Measurements from ENCODE around the gene MEX3A. TPM values are rescaled to one million over a fixed set of nuclear protein-coding genes. Genes with fewer than 3 reads are reported as not detected.
A peak's percentile ranks its signal among the peaks of the same experiment; 100 is the strongest.

MEX3A gene
- total and polyA plus RNA-seq, 2 donors (not counting 3 experiments of a cell fraction or from before 2014, with no cell fraction given) = 20.2 to 23.6 TPM

GRCh38 chr1:156081180-156081916 lies 917 bp downstream of the MEX3A start:
- Histone ChIP-seq H3K9me1 (replicated peaks; ENCODE audit: control insufficient read depth, extremely low read depth, insufficient read depth, low read length) (no peaks in the 10 kb centered on the region), H4K20me1 (replicated peaks; ENCODE audit: control insufficient read depth, extremely low read depth, insufficient read depth, low read length) (no peaks in the 10 kb centered on the region), H2AFZ (ENCODE audit: low read depth, low read length) (peak overlapping the region; percentile 26), H3K27ac (ENCODE audit: insufficient read depth, low read depth, low read length) (peak overlapping the region; percentile 52), H3K9ac (replicated peaks; ENCODE audit: extremely low read depth, insufficient read depth, low read length) (peak overlapping the region; percentile 70), H3K79me2 (ENCODE audit: control insufficient read depth, insufficient read depth, low read length) (peaks cover 44% of the 10 kb centered on the region), H3K36me3 (ENCODE audit: control insufficient read depth in 2 of 2, extremely low read depth in 1 of 2, insufficient read depth in 2 of 2, low read length in 2 of 2) (peaks cover 8 to 15% of the 10 kb centered on the region in 2 experiments), H3K27me3 (ENCODE audit: control insufficient read depth in 2 of 2, insufficient read depth in 2 of 2, low read length in 2 of 2) (no peaks in the 10 kb centered on the region), H3K4me2 (ENCODE audit: insufficient read depth, low read length) (peak overlapping the region; percentile 76), H3K4me1 (ENCODE audit: control insufficient read depth, extremely low read depth, insufficient read depth, low read length) (peaks cover 23% of the 10 kb centered on the region), H3K4me3 (replicated peaks in 1 of 3; ENCODE audit: insufficient read depth in 1 of 3, low read depth in 1 of 3, low read length in 3 of 3) (peak overlapping the region; percentile 88 to 97 (median 91)), H3K9me3 (replicated peaks; ENCODE audit: control insufficient read depth, insufficient read depth, low read length) (no peaks in the 10 kb centered on the region)
- TF ChIP-seq MYC (IDR thresholded peaks at IDR 0.05; ENCODE audit: low read depth, low read length) (peak; percentile 90), GATA2 (IDR thresholded peaks at IDR 0.05; ENCODE audit: insufficient read depth, insufficient read length, low read depth, low read length) (no peak), POLR2AphosphoS5 (IDR thresholded peaks at IDR 0.05; ENCODE audit: insufficient read depth, low read depth, low read length) (no peak), FOS (IDR thresholded peaks at IDR 0.05; ENCODE audit: borderline replicate concordance, insufficient read depth, low read length) (no peak), JUN (IDR thresholded peaks at IDR 0.05; ENCODE audit: borderline replicate concordance, insufficient read depth, insufficient read length, low read depth) (no peak), POLR2A (IDR thresholded peaks at IDR 0.05; ENCODE audit: low read depth, low read length) (no peak), EZH2 (IDR thresholded peaks at IDR 0.05; ENCODE audit: borderline replicate concordance, low read depth, low read length, severe bottlenecking) (no peak)
- TF ChIP-seq, protein P1, sequence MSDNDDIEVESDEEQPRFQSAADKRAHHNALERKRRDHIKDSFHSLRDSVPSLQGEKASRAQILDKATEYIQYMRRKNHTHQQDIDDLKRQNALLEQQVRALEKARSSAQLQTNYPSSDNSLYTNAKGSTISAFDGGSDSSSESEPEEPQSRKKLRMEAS (IDR thresholded peaks at IDR 0.05; ENCODE audit: insufficient read depth, insufficient read length) = peak; percentile 84
- TF ChIP-seq, protein P2, sequence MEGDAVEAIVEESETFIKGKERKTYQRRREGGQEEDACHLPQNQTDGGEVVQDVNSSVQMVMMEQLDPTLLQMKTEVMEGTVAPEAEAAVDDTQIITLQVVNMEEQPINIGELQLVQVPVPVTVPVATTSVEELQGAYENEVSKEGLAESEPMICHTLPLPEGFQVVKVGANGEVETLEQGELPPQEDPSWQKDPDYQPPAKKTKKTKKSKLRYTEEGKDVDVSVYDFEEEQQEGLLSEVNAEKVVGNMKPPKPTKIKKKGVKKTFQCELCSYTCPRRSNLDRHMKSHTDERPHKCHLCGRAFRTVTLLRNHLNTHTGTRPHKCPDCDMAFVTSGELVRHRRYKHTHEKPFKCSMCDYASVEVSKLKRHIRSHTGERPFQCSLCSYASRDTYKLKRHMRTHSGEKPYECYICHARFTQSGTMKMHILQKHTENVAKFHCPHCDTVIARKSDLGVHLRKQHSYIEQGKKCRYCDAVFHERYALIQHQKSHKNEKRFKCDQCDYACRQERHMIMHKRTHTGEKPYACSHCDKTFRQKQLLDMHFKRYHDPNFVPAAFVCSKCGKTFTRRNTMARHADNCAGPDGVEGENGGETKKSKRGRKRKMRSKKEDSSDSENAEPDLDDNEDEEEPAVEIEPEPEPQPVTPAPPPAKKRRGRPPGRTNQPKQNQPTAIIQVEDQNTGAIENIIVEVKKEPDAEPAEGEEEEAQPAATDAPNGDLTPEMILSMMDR (IDR thresholded peaks at IDR 0.05; ENCODE audit: extremely low read depth in 1 of 2, insufficient read depth in 1 of 2, low read depth in 1 of 2, low read length in 2 of 2) = no peak
- dilution Hi-C loops (cut with MboI; ENCODE audit: extremely low pct_ligation_motif_present, low sequenced_read_pairs) (no loop called here), intact Hi-C loops (cut with micrococcal nuclease) (loop anchor here (10.0 kb wide), 1 partner anchor 253 kb away; the partner anchor contains the start of genes CCT3 and TSACC)
- CTCF ChIA-PET = interaction anchor here (0.8 to 2.7 kb wide), 4 partner anchors 15 to 143 kb away, joined by 4 to 11 read pairs (median 5); partner anchors contain the start of gene UBQLN4
- peak; percentile 37 for DNase-seq (ENCODE audit: low read depth, low spot score)
- TSS peak; percentile 20 for BruUV-seq (replicated peaks)
- POLR2A ChIA-PET = no interaction called here
- peak; percentile 70 for FAIRE-seq

Measured in endothelial cell of umbilical vein (primary cell).